Upper lobe of left lung (tissue), 4 donors: ENCODE data around the gene CAPS.

ENCODE experiments used
- EP300 ChIP-seq, 4 donors: sonication (generic); formaldehyde crosslinking; IDR thresholded peaks; one replicate each; pipeline ENCODE4 v1.5.1; 2017; ENCODE audit warnings: antibody characterized with exemption in 4 of 4, control low read depth in 2 of 4
- POLR2A ChIP-seq, 4 donors: fragments of 450-650 bp; IDR thresholded peaks; one replicate each; pipeline ENCODE4 v1.5.1; 2016 to 2017; ENCODE audit warnings: antibody characterized with exemption in 4 of 4, mild to moderate bottlenecking in 2 of 4
- TF ChIP-seq, protein P1 (sequence below), 6 experiments: fragments of 450-650 bp in 4 of 6; fragments of 200-600 bp in 2 of 6; sonication (generic) in 2 of 6; IDR thresholded peaks; one replicate each; pipeline ENCODE4 v1.5.1; 2016 to 2019; ENCODE audit warnings: antibody characterized with exemption in 6 of 6

- TF ChIP-seq POLR2A (IDR thresholded peaks at IDR 0.05) = no peak
- TF ChIP-seq, protein P1, sequence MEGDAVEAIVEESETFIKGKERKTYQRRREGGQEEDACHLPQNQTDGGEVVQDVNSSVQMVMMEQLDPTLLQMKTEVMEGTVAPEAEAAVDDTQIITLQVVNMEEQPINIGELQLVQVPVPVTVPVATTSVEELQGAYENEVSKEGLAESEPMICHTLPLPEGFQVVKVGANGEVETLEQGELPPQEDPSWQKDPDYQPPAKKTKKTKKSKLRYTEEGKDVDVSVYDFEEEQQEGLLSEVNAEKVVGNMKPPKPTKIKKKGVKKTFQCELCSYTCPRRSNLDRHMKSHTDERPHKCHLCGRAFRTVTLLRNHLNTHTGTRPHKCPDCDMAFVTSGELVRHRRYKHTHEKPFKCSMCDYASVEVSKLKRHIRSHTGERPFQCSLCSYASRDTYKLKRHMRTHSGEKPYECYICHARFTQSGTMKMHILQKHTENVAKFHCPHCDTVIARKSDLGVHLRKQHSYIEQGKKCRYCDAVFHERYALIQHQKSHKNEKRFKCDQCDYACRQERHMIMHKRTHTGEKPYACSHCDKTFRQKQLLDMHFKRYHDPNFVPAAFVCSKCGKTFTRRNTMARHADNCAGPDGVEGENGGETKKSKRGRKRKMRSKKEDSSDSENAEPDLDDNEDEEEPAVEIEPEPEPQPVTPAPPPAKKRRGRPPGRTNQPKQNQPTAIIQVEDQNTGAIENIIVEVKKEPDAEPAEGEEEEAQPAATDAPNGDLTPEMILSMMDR (IDR thresholded peaks at IDR 0.05) = no peak
- TF ChIP-seq EP300 (IDR thresholded peaks at IDR 0.05) = no peak
Observed at GRCh38 chr19:5905114-5905778, 8.8 kb upstream of the CAPS start.
